ENCODE data around the gene ABCA4.
"Not testable (repeated sequence)": the region's sequence is repeated elsewhere in the genome, so short reads cannot be mapped to it uniquely, and the experiment has no call there.

Gene ABCA4

DNA sequence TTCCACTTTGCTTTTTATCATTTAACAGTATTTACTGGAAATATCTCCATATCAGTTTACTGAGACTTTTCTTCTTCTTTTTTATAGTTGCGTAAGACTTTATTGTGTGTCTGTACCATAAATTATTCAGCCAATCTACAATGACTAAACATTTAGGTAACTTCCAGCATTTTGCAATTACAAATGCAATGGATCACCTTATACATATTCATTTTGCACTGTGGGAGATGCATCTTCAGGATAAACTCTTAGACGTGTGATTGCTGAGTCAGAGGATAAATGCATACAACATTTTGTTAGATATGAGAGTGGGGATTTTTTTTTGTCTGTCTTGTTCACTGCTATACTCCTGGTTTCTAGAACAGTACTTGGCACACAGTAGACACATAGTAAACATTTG, 116.0 kb downstream of the ABCA4 start:
- no peak for DNase-seq (ENCODE audit: low read depth in 3 of 3)

DNA sequence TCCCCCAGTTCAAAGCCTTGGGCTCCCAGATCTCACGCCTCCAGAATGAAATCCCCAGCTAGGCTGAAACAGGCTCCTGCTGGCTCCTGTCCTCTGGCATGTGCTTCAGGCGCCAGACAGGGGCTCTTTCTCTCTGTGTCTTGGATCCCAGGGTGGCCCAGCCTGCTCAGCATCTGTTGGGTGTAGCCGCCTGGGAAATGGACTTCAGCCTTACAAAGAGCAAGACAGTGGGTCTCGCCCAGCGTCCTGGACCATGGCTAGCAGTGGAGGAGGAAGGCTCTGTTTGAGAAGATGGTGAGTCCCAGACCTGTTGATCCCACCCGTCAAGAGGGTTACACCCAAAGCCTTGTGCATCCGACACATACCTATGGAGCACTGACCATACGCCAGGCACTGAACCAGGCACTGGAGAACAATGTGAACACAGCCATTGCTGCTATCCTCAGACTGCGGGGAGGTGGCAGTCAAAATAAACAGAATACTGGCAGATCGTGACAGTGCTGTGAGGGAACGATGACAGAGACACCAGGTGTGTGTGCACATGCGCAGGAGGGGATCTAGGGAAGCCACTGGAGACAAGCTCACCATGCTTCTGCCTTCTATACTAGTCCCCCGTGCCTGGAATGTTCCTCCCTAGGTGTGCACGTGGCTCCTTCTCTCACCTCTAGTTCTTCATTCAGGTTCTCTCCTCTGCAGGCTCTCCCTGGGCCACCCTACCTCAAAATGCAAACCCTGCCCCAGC, 118.7 kb downstream of the ABCA4 start:
- no peak for DNase-seq (ENCODE audit: low read depth in 3 of 3)

DNA sequence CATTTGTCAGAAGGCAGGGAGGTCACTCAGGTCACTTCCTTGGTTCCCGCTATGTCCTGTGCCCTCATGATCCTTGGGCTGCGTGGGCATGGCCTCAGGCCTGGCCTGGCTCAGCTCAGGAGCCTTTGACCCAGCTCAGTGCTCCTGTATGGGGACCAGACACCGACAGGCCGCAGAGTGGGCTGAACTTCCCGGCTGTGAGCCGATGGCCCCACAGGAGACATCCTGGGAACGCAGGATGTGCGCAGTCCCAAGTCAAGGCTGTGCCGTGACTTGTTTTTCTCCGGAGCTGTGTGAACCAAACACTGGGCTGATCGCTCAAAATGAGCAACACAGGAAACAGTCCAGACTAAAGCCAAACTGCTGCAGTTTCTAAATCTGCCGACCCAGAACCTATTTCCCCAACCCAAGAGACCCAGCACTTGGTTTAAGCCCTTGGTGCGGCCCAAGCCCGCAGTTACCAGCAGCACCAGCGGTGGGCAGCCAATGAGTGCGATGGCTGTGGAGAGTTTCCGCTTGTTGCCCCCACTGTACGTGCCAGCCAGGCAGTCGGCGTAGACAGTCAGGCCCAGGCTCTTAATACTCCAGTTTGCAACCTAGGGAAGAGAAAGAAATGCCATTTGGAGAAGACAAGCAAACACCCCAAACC, 119.4 kb downstream of the ABCA4 start:
- DNase-seq (ENCODE audit: low read depth in 3 of 3): no peak

DNA sequence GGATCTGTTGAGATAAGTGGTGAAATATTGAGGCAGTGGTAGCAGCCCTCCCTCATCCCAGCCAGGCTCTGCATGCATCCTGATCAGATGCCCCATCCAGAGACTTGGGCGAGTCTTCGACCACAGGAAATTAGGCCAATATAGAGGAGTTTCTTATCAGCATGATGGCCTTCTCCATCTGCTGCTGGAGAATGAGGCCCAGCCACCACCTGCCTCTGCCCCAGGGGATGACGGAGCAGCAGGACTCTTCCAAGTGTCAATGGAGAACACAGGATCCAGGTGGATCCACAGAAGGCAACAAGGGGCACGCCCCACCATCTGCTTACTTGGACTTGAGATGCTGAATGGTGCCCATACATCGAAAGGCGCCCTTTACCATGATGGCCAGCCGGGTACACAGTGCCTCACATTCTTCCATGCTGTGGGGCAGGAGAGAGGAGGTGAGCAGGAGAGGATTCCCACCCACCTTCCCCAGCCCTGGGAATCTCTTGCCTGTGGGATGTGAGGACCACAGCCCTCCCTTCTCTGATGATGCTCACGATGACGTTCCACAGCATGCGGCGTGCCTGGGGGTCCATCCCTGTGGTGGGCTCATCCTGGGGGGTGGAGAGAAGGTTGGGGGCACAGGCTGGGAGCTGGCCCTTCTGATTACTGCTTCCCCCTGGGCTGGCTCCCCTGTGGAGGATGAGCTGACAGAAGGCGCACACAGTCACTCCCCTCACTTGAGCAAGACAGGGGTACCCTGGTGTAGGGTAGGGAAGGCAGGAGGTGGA, 120.3 kb downstream of the ABCA4 start:
- no peak for DNase-seq (ENCODE audit: low read depth in 3 of 3)

DNA sequence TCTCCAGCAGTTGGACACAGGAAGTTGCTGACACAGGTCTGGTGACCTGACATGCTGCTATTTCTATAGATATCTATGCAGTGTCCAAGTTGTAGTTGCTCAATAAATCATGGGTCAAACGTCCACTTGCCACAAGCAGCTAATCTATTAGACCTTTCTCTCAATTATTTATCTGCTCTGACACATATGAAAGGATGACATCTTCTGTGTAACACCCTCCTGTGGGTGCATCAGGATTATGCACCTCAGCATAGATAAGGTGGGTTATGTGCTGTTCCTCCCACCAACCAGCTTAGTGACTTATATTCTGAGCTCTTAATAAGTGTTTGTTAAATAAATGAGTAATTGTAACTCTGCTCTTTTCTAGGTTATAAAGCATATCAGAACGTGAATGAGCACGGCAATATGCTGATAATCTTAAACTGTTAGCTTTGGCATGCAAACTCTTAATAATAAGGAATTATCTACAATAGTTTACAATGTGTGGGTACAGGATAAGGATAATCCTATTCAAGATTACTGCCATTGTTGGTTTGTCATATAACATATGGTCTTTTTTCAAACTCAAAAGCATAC, 121.0 kb downstream of the ABCA4 start:
- no peak for DNase-seq (ENCODE audit: low read depth in 3 of 3)

DNA sequence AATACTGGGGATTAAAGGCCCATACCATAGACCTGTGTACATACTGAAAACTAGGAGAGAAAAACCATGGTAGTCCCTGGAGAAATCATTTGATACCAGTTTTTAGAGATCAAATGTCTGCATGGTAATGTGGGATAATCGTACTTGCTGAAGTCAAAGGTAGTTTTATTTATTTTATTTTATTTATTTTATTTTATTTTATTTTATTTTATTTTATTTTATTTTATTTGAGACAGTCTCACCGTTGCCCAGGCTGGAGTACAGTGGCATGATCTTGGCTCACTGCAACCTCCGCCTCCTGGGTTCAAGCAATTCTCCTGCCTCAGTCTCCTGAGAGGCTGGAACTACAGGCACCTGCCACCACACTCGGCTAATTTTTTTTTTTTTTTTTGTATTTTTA, 122.4 kb downstream of the ABCA4 start:
- DNase-seq (ENCODE audit: low read depth in 3 of 3): not testable (repeated sequence)

DNA sequence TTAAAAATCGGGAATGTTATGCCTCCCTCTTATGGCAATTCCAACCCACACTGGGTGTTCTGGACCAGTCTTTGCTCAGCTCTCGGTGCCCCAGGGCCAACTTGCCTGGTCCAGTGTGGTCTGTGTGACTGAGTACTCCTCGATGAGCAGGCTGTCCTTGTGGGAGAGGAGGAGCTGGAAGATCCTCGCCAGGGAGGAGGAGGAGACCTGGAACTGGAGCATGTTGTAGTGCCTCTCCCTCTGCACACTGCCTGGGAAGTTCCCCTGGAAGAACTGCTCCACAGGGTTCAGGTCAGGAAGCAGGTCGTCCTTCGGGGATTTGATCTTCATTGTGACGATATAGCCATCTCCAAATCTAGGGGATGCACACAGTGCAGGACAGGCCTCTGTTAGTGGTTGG, 123.2 kb downstream of the ABCA4 start:
- no peak for DNase-seq (ENCODE audit: low read depth in 3 of 3)

GRCh38 chr1:93995837-93996536, 125.0 kb downstream of the ABCA4 start:
- DNase-seq (ENCODE audit: low read depth in 3 of 3): no peak

DNA sequence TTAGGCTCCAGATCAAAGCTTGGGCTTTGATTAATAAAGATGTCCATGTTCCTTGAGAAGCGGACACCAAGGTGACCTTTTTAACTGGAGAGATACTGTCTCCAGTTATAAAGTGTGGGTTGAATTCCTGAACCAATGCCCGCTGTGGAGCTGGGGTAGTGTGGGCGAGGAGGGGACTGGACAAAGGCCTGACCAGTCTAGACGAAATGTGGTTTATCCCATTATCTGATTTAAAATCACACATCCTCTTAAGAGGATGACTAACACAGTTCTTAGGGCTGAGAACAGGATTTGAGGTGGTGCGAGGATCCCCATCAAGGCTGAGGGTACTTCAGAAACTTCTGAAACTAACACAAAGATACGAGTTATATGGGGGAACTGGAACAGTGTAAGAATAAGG, 127.2 kb downstream of the ABCA4 start:
- no peak for DNase-seq (ENCODE audit: low read depth in 3 of 3)

DNA sequence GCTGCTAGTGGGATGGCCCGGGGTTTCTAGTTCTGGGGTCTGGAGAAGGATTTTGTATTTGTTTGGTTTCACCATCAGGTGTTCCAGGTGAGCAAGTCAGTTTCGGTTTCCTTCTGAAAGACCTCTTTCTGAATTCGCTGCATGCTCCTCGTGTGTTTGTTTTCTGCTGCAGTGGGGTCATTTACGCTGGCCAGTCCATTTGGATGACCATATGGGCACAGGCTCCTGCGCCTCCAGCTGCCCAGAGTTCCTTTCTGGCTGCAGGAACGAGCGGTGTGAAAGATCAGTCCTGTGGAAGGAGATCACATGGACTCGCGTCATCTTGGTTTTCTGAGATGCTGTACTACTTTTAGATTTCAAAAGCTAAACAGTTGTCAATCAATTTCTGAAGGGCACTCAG, 128.0 kb downstream of the ABCA4 start:
- DNase-seq (ENCODE audit: low read depth in 3 of 3): no peak

DNA sequence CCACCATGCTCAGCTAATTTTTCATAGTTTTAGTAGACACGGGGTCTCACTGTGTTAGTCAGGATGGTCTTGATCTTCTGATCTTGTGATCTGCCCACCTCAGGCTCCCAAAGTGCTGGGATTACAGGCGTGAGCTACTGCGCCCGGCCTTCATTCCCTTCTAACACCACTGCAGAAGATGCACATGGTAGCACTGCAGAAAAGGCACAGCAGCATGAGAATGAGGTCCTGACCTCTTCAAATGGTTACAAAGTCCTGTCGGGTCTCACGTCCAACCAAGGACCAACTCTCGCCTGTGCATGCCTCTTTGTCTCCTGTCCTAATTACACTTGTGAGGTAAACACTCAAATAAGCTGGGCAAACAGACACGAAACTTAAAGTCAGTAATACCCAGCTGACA, 128.8 kb downstream of the ABCA4 start:
- DNase-seq (ENCODE audit: low read depth in 3 of 3): no peak

DNA sequence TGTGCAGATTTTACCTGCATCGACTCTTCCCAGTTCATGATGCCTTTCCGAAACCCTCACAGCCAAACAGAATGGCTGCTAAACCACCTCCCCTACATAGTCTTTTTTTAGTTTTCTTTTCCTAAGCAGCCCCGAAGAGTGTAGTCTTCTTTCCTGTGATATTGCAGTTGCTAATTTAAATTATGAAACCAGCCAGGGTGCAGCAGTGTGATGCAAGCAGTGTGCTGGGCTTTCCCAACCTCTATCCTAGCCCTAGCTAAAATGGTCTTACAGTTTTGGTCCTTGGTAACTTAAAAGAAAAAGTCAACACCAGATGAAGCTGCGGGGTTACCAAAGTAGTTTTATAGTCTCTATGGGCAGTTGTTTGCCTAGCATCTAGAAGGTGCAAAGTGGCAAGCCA, 129.7 kb downstream of the ABCA4 start:
- DNase-seq (ENCODE audit: low read depth in 3 of 3): no peak

- DNase-seq (ENCODE audit: low read depth in 3 of 3): not testable (repeated sequence)
Measured at GRCh38 chr1:93990477-93990876, 130.5 kb downstream of the ABCA4 start.

DNA sequence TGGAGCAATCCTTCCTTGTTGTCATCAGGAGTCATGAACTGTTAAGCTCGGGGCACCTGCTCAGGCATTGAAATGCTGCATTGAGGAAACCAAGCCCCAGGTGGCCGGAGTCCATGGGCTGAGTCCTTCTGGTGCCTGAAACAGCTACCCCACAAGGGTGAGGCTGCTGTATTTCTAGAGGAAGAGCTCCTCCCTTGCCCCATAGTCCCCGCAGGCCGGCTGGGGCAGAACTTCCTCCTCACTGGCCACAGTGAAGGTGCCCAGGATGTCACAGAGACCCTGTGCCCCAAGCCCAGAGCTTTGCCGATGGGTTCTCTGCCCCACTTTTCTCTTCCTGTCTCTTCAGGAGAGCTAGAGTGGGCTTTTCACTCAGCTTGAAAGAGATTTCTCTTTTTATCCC, 130.9 kb downstream of the ABCA4 start:
- no peak for DNase-seq (ENCODE audit: low read depth in 3 of 3)

- DNase-seq (ENCODE audit: low read depth in 3 of 3): no peak
Measured at GRCh38 chr1:93989601-93990000, 131.3 kb downstream of the ABCA4 start.

- no peak for DNase-seq (ENCODE audit: low read depth in 3 of 3)
Measured at GRCh38 chr1:93988634-93989350, 132.2 kb downstream of the ABCA4 start.

DNA sequence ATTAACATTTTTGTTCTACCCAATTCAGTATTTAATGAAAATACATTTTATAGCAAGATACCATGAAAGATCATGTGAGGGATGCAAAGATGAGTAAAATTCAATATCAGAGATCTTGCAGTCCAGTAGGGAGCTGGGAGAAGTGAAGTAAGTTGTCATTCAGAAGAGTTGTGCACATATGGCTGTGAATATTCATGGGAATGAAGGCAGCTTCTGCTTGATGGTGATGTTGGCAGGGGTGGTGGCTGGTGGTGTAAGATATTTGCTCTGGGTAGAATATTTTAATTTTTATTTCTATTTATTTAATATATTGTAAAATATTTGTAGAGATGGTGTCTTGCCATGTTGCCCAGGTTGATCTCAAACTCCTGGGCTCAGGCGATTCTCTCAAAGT, 139.7 kb downstream of the ABCA4 start:
- no peak for DNase-seq (ENCODE audit: low read depth in 3 of 3)

DNA sequence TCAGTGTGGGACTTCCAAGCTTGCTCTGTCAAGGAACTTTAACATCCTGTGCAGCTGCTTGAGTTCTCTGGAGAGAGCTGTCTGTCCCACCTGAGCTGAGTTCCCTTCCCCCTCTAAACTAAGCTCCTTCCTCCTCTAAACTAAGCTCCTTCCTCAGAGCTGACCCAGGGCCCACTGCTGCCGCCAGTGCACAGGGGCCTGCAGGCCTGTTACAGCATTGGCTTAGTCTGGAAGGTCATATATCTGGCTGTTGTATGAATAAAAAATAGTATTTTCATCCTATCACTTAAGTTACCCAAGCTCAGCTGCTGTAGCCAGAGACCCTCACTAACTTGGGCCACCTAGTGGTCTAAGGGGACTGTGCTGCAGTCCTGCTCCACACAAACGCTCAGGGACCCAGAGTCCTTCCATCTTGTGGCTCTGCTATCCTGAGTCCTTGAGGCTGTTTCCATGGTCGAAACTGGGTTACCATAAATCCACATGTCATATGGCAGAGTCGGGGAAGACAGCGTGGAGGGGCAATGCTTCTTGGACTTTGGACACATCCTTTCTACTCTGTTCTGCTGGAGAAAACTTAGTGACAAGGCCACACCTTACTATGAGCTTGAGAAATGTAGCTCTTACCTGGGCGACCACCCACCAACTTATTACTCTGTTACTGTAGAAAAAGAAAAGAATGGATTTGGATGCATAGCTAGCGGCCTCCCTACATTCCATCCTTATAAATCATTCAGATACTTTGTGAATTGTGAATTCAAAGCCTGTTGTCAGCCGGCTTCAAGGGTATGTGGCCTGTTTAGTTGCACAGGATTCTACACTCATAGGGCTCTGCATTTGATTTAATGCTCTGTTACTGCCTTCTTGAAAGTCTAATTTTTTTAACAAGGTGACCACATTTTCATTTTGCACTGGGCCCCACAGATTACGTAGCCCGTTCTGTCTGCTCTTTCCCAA, 140.4 kb downstream of the ABCA4 start:
- no peak for DNase-seq (ENCODE audit: low read depth in 3 of 3)

- DNase-seq (ENCODE audit: low read depth in 3 of 3): no peak
Measured at GRCh38 chr1:93979718-93980319, 141.1 kb downstream of the ABCA4 start.

Data from stimulated activated CD4-positive, alpha-beta T cell treated with anti-CD3 and anti-CD28 coated beads, TNF-alpha, amount 100 ng/mL, for 4 hours (primary cell).